Stimulated activated CD4-positive, alpha-beta T cell treated with anti-CD3 and anti-CD28 coated beads, Interleukin-12 subunit alpha, Interleukin-12 subunit beta, amount 100 ng/mL, for 24 hours (primary cell): ENCODE measurements around the gene PCDHA1.
"Not testable (repeated sequence)": the region's sequence is repeated elsewhere in the genome, so short reads cannot be mapped to it uniquely, and the experiment has no call there.

Experiments used
- DNase-seq, 2 experiments: peaks; one replicate each; pipeline ENCODE4 v3.0.0-alpha.2; 2020; ENCODE audit warnings: low read depth in 2 of 2

PCDHA1 gene

DNA sequence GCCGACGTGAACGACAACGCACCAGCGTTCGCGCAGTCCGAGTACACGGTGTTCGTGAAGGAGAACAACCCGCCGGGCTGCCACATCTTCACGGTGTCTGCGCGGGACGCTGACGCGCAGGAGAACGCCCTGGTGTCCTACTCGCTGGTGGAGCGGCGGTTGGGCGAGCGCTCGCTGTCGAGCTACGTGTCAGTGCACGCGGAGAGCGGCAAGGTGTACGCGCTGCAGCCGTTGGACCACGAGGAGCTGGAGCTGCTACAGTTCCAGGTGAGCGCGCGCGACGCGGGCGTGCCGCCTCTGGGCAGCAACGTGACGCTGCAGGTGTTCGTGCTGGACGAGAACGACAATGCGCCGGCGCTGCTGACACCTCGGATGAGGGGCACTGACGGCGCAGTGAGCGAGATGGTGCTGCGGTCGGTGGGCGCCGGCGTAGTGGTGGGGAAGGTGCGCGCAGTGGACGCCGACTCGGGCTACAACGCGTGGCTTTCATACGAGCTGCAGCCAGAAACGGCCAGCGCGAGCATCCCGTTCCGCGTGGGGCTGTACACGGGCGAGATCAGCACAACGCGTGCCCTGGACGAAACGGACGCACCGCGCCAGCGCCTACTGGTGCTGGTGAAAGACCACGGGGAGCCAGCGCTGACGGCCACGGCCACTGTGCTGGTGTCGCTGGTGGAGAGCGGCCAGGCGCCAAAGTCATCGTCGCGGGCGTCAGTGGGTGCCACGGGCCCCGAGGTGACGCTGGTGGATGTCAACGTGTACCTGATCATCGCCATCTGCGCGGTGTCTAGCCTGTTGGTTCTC lies 64.1 kb downstream of the PCDHA1 start:
- not testable (repeated sequence) for DNase-seq

DNA sequence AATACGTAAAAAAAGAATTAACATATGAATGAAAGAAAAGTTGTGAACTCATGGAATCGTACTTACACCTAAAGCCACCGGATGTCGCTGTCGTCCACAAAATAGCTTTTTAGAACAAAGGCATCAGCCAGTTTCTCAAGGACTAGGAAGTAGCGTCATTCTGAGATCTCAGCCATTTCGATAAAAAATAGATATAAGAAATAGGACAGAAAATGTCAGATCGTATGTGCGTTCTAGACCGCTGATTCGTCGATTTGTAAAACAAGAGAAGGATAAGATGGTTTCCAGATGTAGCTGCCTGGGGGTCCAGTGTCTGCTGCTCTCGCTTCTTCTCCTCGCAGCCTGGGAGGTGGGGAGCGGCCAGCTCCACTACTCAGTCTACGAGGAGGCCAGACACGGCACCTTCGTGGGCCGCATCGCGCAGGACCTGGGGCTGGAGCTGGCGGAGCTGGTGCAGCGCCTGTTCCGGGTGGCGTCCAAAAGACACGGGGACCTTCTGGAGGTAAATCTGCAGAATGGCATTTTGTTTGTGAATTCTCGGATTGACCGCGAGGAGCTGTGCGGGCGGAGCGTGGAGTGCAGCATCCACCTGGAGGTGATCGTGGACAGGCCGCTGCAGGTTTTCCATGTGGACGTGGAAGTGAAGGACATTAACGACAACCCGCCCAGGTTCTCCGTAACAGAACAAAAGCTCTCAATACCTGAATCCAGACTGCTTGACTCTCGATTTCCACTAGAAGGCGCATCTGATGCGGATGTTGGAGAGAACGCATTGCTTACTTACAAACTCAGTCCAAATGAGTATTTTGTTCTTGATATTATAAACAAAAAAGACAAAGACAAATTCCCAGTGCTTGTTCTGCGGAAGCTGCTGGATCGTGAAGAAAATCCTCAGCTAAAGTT lies 70.1 kb downstream of the PCDHA1 start, which contains the start of gene PCDHA10:
Gene PCDHA10, plus strand, starts transcription at position 126 of the 903 bp plus-strand sequence. Its CDS starts 152 bp downstream, at position 278.
- no peak for DNase-seq

GRCh38 chr5:140857177-140857986 lies 71.4 kb downstream of the PCDHA1 start:
- DNase-seq, result no peak

- no peak for DNase-seq
Observed at GRCh38 chr5:140857987-140858240, 72.0 kb downstream of the PCDHA1 start.

- DNase-seq, result no peak
Observed at GRCh38 chr5:140862441-140863295, 76.7 kb downstream of the PCDHA1 start.

DNA sequence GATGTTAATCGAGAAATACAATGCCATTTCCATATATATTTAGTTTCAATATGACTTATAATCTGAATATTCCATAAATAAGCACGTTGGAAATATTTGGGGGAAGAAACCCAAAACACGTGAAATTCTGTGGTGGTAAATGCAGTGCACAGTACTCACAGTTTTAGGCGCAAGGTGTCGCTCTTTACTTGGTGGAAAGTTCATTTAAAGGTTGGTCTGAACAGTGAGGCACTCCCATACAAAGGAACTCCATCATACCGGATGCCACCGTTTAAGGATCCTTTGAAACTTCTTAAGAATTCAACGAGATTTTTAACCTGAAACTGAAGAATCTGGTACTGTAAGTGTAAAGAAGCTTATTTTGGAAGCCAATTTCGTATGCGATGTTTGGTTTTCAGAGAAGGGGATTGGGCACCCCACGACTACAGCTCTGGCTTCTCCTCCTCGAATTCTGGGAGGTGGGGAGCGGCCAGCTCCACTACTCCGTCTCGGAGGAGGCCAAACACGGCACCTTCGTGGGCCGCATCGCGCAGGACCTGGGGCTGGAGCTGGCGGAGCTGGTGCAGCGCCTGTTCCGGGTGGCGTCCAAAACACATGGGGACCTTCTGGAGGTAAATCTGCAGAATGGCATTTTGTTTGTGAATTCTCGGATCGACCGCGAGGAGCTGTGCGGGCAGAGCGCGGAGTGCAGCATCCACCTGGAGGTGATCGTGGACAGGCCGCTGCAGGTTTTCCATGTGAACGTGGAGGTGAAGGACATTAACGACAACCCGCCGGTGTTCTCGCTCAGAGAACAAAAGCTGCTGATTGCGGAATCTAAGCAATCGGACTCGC lies 83.0 kb downstream of the PCDHA1 start, which contains the start of gene PCDHA11:
Gene PCDHA11, plus strand, starts transcription at position 237 of the 834 bp plus-strand sequence. Its CDS starts 147 bp downstream, at position 384.
- DNase-seq, result no peak

DNA sequence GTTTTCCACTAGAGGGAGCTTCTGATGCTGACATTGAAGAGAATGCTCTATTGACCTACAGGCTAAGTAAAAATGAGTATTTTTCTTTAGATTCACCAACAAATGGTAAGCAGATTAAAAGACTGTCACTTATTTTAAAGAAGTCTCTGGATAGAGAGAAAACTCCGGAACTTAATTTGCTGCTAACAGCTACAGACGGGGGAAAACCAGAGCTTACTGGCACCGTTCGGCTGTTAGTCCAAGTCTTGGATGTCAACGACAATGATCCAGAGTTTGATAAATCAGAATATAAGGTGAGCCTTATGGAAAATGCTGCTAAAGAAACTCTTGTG lies 83.6 kb downstream of the PCDHA1 start:
- DNase-seq, result no peak

DNA sequence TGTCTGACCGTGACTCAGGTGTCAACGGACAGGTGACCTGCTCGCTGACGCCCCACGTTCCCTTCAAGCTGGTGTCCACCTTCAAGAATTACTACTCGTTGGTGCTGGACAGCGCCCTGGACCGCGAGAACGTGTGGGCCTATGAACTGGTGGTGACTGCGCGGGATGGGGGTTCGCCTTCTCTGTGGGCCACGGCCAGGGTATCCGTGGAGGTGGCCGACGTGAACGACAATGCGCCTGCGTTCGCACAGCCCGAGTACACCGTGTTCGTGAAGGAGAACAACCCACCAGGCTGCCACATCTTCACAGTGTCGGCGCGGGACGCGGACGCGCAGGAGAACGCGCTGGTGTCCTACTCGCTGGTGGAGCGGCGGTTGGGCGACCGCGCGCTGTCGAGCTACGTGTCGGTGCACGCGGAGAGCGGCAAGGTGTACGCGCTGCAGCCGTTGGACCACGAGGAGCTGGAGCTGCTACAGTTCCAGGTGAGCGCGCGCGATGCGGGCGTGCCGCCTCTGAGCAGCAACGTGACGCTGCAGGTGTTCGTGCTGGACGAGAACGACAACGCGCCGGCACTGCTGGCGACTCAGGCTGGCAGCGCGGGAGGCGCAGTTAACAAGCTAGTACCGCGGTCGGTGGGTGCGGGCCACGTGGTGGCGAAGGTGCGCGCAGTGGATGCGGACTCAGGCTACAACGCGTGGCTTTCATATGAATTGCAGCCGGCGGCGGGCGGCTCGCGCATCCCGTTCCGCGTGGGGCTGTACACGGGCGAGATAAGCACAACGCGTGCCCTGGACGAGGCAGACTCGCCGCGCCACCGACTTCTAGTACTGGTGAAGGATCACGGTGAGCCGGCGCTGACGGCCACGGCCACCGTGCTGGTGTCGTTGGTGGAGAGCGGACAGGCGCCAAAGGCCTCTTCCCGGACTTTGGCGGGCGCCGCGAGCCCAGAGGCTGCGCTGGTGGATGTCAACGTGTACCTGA lies 84.6 kb downstream of the PCDHA1 start:
- DNase-seq, result no peak

DNA sequence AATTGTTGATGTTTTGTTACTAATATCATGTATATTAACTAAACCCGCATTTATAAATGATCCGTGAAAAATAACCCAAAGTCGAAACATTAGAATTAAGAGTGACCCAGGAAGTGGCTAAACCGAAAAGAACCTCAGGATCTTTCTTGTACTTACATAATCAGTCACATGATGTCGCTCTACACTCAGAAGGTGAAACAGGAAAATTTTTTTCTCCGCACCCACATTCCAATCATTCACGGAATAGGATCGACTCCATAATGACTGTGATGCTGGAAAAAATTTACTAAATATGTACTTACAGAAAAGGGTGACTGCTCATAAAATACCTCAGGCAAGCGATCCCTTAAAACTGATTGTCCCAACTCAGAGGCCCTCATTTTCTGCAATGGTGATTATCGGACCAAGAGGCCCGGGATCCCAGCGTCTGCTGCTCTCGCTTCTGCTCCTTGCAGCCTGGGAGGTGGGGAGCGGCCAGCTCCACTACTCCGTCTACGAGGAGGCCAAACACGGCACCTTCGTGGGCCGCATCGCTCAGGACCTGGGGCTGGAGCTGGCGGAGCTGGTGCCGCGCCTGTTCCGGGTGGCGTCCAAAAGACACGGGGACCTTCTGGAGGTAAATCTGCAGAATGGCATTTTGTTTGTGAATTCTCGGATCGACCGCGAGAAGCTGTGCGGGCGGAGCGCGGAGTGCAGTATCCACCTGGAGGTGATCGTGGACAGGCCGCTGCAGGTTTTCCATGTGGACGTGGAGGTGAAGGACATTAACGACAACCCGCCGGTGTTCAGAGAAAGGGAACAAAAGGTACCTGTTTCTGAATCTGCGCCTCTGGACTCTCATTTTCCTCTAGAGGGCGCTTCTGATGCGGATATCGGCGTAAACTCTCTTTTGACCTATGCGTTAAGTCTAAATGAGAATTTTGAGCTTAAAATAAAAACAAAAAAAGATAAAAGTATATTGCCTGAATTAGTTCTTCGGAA lies 89.4 kb downstream of the PCDHA1 start, which contains the start of gene PCDHA12:
Gene PCDHA12, plus strand, starts transcription at position 224 of the 981 bp plus-strand sequence. Its CDS starts 165 bp downstream, at position 389.
- DNase-seq, result no peak

GRCh38 chr5:140876541-140877261 lies 90.8 kb downstream of the PCDHA1 start:
- not testable (repeated sequence) for DNase-seq

- no peak for DNase-seq
Observed at GRCh38 chr5:140877262-140877581, 91.3 kb downstream of the PCDHA1 start.

GRCh38 chr5:140881889-140882590 lies 96.1 kb downstream of the PCDHA1 start, which contains the start of gene PCDHA13:
Gene PCDHA13 (plus strand): TSS chr5:140882124. CDS start chr5:140882269, 145 bp downstream.
- no peak for DNase-seq

DNA sequence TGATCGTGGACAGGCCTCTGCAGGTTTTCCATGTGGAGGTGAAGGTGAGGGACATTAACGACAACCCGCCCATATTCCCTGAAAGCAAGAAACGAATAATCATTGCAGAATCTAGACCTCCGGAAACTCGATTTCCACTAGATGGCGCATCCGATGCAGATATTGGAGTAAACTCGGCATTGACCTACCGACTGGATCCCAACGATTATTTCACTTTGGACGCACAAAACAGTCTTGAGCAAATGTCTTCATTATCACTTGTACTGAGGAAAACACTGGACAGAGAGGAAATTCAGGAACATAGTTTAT lies 96.6 kb downstream of the PCDHA1 start:
- DNase-seq, result no peak

DNA sequence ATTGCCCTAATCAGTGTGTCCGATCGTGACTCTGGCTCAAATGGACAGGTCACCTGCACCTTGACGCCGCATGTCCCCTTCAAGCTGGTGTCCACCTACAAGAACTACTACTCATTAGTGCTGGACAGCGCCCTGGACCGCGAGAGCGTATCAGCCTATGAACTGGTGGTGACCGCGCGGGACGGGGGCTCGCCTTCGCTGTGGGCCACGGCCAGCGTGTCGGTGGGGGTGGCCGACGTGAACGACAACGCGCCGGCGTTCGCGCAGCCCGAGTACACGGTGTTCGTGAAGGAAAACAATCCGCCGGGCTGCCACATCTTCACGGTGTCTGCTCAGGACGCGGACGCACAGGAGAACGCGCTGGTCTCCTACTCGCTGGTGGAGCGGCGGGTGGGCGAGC lies 97.4 kb downstream of the PCDHA1 start:
- no peak for DNase-seq

DNA sequence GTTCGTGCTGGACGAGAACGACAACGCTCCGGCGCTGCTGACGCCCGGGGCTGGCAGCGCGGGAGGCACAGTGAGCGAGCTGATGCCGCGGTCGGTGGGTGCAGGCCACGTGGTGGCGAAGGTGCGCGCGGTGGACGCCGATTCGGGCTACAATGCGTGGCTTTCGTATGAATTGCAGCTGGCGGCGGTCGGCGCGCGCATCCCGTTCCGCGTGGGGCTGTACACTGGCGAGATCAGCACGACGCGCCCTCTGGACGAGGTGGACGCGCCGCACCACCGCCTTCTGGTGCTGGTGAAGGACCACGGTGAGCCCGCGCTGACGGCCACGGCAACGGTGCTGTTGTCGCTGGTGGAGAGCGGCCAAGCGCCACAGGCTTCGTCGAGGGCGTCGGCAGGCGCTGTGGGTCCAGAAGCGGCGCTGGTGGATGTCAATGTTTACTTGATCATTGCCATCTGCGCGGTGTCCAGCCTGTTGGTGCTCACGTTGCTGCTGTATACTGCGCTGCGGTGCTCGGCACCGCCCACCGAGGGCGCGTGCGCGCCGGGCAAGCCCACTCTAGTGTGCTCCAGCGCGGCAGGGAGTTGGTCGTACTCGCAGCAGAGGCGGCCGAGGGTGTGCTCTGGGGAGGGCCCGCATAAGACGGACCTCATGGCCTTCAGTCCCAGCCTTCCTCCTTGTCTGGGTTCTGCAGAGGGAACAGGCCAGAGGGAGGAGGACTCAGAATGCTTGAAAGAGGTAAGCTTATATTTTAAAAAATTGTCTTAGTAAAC lies 98.2 kb downstream of the PCDHA1 start:
- no peak for DNase-seq

GRCh38 chr5:140916325-140916724 lies 130.4 kb downstream of the PCDHA1 start:
- no peak for DNase-seq
